Stimulated activated CD4-positive, alpha-beta T cell treated with anti-CD3 and anti-CD28 coated beads, Interleukin-12 subunit alpha, Interleukin-12 subunit beta, amount 100 ng/mL, for 24 hours (primary cell): ENCODE data around the gene SELENOS.

Experiments
- DNase-seq, 2 experiments: peaks; one replicate each; pipeline ENCODE4 v3.0.0-alpha.2; 2020; ENCODE audit warnings: low read depth in 2 of 2

Gene SELENOS

DNA sequence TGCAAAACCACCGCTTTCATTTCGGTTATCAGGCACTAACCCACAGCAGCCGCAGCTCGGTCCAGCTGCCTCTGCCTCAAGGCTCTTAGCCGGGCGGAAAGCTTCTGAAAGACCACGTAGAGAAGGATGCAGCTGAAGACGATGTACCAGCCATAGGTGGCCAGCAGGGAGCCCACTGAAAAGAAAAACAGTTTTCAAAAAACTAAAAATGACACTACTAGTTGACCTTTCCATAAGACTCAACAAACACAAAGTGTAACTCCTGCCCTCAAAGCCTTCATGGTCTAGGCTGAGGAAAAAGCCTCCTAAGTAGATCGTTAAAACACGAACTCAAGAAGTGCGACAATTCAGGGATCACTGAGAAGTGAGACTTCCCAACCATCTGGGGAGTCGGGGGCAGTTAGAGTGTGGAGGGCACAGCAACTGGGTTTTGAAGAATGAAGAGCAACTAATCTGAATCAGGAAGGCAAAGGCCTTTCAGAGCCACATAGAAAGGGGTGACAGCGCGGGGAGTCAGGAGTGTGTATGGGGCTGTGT lies 716 bp downstream of the SELENOS start:
- DNase-seq: no peak

DNA sequence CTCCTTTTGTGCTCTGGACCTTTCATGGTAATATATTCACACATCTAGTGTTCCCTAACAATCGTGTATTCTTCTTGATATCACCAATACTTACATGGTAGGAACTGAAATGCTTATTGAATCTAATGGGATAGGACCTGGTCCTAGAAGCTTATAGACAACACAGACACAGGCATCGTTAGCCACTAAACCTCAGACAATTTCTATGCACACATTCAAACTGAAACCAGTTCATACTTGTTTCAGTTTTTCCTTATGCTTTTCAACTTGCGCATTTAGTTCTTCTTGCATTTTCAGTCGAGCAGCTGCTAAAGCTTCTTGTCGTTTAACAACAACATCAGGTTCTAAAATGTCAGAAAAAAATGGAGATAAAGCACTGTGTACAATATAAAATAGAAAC lies 2.3 kb downstream of the SELENOS start:
- no peak for DNase-seq

GRCh38 chr15:101273534-101273933 lies 3.8 kb downstream of the SELENOS start:
- no peak for DNase-seq

DNA sequence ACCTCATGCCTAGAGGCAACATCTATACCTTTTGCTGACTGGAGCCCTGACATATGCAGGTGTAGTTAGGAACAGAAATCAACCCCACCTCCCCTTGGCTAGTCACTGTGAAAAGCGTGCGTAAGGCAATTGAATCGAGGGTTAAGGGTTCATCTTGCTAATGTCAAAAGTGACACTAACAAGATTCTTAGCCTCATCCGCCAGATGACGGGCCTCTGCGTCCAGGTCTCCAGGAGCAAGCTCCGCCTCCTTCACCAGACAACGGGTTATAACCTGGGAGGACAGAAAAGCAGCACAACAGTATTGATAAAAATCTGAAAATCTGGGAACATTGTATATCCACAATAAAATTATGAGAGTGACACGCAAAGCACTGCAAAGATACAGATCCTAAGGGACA lies 4.7 kb downstream of the SELENOS start:
- no peak for DNase-seq

GRCh38 chr15:101269479-101270223 lies 7.6 kb downstream of the SELENOS start:
- DNase-seq: no peak

- DNase-seq: no peak
Observed at GRCh38 chr15:101267320-101268104, 9.8 kb downstream of the SELENOS start.

- DNase-seq: no peak
Observed at GRCh38 chr15:101266787-101267186, 10.5 kb downstream of the SELENOS start.

- DNase-seq: no peak
Observed at GRCh38 chr15:101266034-101266433, 11.3 kb downstream of the SELENOS start.

DNA sequence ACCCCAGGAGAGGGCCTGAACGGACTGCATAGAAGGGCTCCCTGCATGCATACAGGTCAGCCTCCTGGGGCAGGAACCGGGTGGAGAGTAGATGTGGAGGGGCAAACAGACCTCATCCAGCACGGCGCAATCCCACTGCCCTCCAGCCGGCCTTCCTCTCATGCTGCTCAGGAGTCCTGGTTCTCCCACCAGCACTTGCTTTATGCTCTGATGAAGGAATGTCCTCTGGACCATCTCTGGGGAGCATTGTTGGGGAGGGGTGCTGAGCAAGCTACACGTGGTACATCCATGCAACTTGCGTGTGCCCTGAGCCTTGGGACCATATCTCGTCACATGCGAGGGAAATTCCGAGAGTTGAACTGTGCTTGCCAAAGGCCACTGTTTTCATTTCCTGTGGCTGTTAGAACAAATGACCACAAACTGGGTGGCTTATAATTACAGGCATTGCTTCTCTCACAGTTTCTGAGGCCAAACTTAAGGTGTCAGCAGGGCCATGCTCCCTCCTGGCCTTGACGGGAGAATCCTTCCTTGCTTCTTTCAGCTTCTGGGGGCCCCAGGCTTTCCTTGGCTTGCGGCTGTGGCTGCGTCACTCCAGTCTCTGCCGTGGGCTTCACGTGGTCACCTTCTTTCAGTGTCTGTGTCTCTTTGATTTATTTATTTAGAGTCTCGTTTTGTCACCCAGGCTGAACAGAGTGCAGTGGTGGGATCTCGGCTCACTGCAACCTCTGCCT lies 12.2 kb downstream of the SELENOS start:
- no peak for DNase-seq

DNA sequence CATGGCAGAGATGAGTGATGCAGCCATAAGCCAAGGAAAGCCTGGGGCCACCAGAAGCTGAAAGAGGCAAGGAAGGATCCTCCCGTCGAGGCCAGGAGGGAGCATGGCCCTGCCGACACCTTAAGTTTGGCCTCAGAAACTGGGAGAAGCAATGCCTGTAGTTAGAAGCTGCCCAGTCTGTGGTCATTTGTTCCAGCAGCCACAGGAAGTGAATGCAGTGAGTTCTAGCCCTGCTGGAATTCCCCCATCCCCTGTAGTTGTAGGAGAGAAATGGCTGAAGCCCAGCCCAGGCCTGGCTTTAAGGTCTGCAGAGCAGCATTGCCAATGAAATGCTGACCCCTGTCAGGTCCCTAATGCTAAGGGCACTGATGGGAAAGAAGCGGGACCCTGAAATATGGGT lies 13.3 kb downstream of the SELENOS start:
- no peak for DNase-seq

- DNase-seq: no peak
Observed at GRCh38 chr15:101262551-101262950, 14.7 kb downstream of the SELENOS start.

DNA sequence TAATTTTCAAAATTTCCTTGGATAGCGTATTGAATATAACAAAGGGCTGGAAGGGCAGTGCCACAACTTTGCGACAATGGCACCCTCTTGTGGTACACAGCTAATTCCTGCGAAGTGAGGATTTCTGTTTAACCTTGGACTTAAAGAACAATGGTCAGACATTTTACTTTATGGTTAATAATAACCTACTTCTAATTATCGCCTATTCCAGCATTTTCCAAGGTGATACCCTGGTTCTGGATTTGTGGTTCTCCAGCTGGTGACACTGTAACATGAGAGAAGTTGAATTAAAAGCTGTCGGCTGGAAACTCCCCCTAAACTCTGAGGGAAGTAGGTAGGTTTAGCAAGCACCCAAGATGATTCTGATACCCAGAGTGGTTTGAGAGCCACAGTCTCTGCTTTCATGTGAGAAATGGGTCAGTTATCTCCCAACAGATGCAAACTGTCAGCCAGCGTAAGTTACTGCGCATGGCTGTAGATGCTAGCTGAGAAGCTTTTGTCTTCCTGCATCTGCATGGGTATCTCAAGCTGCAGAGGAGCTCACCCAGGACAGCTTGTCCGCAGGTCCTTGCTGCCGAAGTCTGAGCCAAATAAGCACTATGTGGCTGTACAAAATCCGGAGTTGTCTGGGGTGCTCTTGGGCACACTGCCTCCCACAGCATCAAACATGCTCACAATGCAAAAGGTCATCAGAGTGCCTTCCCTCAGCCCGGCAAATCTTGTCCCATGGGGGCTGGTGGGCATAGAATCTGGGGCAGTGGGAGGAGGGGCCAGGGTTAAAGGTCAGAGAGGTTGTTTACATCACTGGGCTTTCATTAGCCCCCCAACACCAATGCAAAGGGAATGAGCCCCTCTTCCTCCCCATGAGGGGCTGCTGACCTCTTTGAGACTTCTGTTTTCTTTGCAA lies 18.8 kb downstream of the SELENOS start:
- peak in 1 of 2 experiments; percentile 36 for DNase-seq

- DNase-seq: no peak
Observed at GRCh38 chr15:101256757-101257156, 20.5 kb downstream of the SELENOS start.

- DNase-seq: no peak
Observed at GRCh38 chr15:101255615-101256241, 21.6 kb downstream of the SELENOS start.

- DNase-seq: no peak
Observed at GRCh38 chr15:101255051-101255395, 22.3 kb downstream of the SELENOS start.

DNA sequence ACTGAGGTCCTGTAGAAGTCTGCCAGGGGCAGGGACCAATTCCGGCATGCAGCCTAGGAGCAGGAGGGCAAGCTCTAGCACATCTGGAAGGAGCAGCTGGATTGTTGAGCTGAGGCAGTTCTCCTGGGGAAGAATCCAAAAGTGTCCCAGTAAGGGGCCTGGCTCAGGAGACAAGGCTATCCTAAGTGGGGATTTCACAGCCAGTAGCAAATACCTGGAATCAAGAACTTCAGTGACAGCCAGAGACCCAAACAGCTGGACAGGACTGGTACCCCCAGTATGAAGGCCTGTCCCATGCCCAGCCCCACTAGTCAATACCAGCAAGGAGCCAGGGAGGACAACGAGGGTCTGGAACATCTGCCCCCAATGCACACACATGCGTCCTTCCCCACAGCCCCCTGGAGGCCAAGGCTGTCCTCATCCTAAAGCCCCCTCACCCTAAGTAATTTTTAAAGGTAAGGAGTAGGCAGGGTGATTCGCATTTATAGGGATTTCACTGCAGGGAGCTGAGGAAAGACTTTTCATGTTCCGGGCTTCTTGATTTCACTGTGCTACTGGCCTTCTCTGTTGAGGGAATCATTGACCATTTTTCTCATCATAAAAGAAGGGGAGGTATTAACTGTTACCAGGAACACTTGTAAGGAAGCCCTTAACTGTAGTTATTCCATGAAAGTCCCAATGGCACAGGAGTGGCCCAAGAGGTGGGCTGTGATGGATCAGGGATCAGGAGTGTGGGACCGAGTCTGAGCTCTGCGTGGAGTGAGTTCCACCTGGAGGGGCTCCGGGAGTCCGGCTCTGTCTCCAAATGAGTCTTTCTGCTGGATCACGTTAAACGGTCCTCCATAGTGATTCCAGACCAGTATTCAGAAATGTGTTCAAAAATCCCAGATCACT lies 22.9 kb downstream of the SELENOS start:
- no peak for DNase-seq

DNA sequence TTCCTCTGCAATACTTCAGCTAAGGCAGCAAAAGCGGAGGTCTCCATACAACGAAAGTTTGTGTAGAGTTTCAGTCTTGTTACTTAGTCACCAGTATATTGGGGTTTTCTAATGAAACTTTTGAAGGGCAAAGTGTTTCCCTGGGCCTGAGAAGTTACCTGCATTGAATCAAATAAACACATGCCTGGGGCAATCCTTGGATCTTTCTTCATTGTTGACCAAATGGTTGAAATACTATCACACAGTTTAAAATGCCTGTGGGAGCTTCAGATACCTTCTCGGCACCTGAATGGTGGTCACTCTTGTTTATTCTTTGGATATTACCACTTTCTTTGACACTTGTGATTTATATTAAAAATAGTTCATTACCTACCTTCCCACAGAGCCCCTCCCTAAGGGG lies 24.4 kb downstream of the SELENOS start:
- no peak for DNase-seq

DNA sequence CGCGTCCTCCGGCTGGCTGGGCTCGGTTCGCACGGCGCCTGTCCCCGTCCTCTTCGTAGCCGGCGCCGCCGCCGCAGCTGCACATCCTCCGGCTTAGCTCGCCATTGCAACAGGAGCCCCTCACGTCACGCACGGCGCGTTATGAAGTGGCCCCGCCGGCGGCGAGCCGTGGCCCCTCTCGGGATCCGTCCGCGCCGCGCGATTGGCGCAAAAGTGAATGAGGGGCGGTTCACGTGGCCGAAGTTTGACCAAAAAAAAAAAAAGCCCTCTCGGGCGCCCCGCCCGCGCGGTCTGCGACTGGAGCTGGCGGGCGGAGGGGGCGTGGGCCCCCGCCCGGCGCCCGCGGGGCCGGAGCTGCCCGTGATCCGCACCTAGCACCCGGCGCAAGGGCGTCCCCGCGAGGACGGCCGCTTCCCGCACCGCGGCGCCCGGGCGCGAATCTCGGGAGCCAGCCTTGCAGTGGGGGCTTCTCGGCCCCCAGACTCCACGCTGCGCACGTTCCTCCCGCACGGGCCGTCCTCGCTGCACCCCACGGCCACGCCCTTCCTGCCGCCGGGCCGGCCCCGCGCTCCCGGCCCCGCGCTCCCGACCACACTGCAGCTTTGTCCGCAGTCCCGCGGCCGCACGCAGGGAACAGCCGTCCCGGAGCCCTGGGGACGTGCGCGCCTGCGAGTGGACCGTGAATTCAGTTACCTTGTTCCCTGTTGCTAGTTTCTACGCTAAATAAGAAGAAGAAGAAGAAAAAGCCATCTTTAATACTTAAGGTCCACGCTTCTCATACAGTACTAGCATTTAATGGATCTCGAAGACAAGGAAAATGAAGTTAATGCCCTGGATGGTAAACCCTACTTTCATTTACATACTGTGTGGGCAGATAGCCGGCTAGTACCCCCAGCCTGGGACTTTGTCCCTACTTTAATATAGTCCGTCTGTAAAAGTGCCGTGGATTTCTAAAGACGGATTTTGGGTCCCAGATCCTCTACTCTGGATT lies 25.2 kb downstream of the SELENOS start, which contains the start of gene CHSY1:
Gene CHSY1 (minus strand): TSS at position 219 of the 991 bp plus-strand sequence. CDS start 592 bp downstream, outside the sequence.
- DNase-seq: peak; percentile 69 to 81
